KMS-11 (cell line): ENCODE measurements around the gene MAGI2.

Experiments
- H2AFZ ChIP-seq: fragments of 200-600 bp; sonication (generic); 2 replicates; pipeline ENCODE4 v1.6.1; 2016; ENCODE audit warnings: antibody characterized with exemption, mixed run types, low read depth
- H3K27ac ChIP-seq: fragments of 200-600 bp; sonication (generic); 2 replicates; pipeline ENCODE4 v1.6.1; 2016; ENCODE audit warnings: mild to moderate bottlenecking, mixed run types
- H3K27me3 ChIP-seq: fragments of 200-600 bp; sonication (generic); 2 replicates; pipeline ENCODE4 v1.6.1; 2017; ENCODE audit warnings: mild to moderate bottlenecking, low read depth, mixed run types, moderate library complexity; ENCODE audit not compliant: insufficient read depth
- H3K36me3 ChIP-seq: fragments of 200-600 bp; sonication (generic); 2 replicates; pipeline ENCODE4 v1.6.1; 2017; ENCODE audit warnings: mild to moderate bottlenecking, mixed run types; ENCODE audit not compliant: insufficient read depth
- H3K4me1 ChIP-seq: fragments of 200-600 bp; sonication (generic); 2 replicates; pipeline ENCODE4 v1.6.1; 2016; ENCODE audit warnings: mild to moderate bottlenecking, low read depth, mixed run types; ENCODE audit not compliant: poor library complexity, severe bottlenecking
- H3K4me2 ChIP-seq: fragments of 200-600 bp; sonication (generic); 2 replicates; pipeline ENCODE4 v1.7.0; 2016; ENCODE audit warnings: mild to moderate bottlenecking, mixed run types
- H3K4me3 ChIP-seq: fragments of 200-600 bp; sonication (generic); IDR thresholded peaks from 2 replicates; pipeline ENCODE4 v1.6.1; 2017; ENCODE audit warnings: low read depth, low read length, mixed read lengths; ENCODE audit not compliant: insufficient read depth
- H3K79me2 ChIP-seq: fragments of 200-600 bp; sonication (generic); 2 replicates; pipeline ENCODE4 v1.6.1; 2016; ENCODE audit warnings: low read depth, mixed run types; ENCODE audit not compliant: insufficient read depth
- H3K9ac ChIP-seq: fragments of 200-600 bp; sonication (generic); 2 replicates; pipeline ENCODE4 v1.6.1; 2016; ENCODE audit warnings: mild to moderate bottlenecking, mixed run types
- H4K20me1 ChIP-seq: fragments of 200-600 bp; sonication (generic); 2 replicates; pipeline ENCODE4 v1.6.1; 2016; ENCODE audit warnings: mild to moderate bottlenecking, mixed run types; ENCODE audit not compliant: insufficient read depth
- TF ChIP-seq, protein P1 (sequence below): fragments of 200-600 bp; sonication (generic); conservative IDR thresholded peaks from 2 replicates; pipeline ENCODE4 v1.6.1; 2017; ENCODE audit warnings: low read depth, mild to moderate bottlenecking, antibody characterized with exemption, low read length, moderate library complexity, mixed read lengths

Gene MAGI2

DNA sequence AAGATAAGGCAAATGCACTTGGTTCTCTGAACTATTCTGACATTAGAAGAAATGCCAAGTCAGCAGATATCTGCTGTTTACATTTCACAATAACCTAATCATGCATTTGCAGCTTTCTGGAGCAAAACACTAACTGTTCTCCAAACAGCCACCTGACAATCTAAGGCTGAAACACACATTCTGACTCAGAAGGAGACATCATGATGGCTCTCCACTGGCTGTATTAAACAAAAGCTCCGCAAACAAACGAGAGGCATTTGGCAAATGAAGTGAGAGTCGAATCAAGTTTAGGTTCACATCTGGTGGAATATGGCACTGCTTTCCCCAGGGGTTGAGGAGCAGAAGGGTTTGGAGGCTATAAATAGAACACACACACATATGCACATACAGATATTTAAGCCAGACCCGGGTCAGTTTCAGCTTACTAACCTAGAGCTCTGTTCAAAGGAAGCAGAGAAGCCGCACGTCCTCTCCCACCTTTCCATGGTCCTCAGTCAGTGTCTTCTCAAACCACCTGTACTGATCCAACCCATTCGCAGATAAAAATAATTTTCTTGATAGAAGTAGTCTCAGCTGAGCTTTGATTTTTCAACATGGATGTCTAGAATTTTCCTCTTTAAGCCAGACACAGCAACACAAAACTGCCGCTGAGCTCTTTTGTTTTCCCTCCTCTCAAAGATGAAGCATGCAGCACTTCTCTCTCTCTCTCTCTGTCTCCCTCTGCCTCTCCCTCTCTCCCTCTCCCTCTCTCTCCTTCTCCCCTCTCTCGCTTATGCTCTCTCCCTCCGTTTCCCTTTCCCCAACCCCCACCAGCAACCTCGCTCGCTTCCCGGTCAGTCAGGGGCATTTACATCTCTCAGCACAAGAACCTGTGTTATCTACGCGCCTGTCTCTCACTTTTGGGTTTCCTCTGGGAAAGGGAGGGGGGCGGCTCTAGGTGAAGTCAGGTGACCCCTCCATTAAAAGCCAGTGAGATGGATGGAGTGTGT is 682.8 kb downstream of the MAGI2 start:
- no peaks in the 10 kb centered on the region for H4K20me1 ChIP-seq
- no peaks in the 10 kb centered on the region for H3K79me2 ChIP-seq
- H3K4me3 ChIP-seq, result no peak overlapping the region
- H3K27me3 ChIP-seq, result no peaks in the 10 kb centered on the region
- H3K4me2 ChIP-seq, result no peak overlapping the region
- H3K4me1 ChIP-seq, result no peaks in the 10 kb centered on the region
- H3K27ac ChIP-seq, result no peak overlapping the region
- H3K36me3 ChIP-seq, result no peaks in the 10 kb centered on the region
- TF ChIP-seq, protein P1, sequence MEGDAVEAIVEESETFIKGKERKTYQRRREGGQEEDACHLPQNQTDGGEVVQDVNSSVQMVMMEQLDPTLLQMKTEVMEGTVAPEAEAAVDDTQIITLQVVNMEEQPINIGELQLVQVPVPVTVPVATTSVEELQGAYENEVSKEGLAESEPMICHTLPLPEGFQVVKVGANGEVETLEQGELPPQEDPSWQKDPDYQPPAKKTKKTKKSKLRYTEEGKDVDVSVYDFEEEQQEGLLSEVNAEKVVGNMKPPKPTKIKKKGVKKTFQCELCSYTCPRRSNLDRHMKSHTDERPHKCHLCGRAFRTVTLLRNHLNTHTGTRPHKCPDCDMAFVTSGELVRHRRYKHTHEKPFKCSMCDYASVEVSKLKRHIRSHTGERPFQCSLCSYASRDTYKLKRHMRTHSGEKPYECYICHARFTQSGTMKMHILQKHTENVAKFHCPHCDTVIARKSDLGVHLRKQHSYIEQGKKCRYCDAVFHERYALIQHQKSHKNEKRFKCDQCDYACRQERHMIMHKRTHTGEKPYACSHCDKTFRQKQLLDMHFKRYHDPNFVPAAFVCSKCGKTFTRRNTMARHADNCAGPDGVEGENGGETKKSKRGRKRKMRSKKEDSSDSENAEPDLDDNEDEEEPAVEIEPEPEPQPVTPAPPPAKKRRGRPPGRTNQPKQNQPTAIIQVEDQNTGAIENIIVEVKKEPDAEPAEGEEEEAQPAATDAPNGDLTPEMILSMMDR, result no peak
- no peak overlapping the region for H3K9ac ChIP-seq
- H2AFZ ChIP-seq, result no peak overlapping the region

DNA sequence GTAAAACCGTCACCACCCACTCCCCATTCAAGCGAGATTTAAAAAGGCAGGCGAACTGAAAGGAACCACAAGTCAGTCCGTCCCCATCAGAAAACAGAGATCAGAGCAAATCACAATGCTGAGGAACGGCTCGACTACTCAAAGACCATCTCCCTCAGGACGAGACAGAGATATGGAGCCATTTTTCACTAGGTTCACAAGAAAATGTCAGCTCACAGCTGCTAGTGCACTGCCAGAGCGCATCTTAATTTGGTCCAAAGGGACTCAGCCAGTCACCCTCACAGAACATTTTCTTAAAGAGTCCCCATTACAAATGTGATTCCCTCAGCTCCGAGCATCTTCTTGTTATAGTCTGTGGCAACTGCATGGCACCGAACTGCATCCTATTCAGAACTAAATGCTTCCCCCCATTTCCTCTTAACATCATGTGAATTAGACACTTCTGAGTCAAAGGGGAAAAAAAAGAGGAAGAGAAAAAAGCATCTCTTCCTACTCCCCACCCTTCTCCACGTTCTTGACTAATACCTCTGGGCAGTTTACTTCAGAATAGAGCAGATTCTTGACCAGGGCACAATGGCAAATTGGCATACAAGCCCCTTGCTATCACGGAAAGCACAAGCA is 683.9 kb downstream of the MAGI2 start:
- TF ChIP-seq, protein P1, result no peak
- no peak overlapping the region for H3K27ac ChIP-seq

DNA sequence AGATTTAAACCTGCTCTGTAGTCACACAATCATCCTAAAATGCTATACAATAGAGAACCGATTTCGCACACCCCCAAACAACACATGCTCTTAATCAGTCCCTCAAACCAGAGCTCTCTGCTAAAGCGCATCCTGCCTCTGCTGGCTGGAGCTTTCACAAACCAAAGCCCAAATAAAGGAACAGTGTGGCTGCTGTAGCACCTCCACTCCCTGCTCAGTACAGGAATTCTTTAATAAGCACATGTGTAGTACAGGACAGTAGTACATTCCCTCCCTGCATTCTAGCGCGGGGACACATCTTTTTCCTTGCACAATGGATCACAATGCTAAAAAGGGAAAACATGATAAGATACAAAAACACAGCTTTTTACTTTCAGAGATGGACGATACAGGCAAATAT is 684.6 kb downstream of the MAGI2 start:
- TF ChIP-seq, protein P1, result no peak
- Histone ChIP-seq H2AFZ (no peak overlapping the region), H3K4me3 (no peak overlapping the region), H3K36me3 (no peaks in the 10 kb centered on the region), H4K20me1 (no peaks in the 10 kb centered on the region), H3K27me3 (no peaks in the 10 kb centered on the region), H3K79me2 (no peaks in the 10 kb centered on the region), H3K9ac (no peak overlapping the region), H3K4me2 (no peak overlapping the region), H3K27ac (no peak overlapping the region), H3K4me1 (no peaks in the 10 kb centered on the region)

More for the DNA sequence above, 683.9 kb downstream of the MAGI2 start:
- Histone ChIP-seq H3K27me3 (no peaks in the 10 kb centered on the region), H3K4me3 (no peak overlapping the region), H4K20me1 (no peaks in the 10 kb centered on the region), H3K9ac (no peak overlapping the region), H2AFZ (no peak overlapping the region), H3K36me3 (no peaks in the 10 kb centered on the region), H3K4me1 (no peaks in the 10 kb centered on the region), H3K4me2 (no peak overlapping the region), H3K79me2 (no peaks in the 10 kb centered on the region)

DNA sequence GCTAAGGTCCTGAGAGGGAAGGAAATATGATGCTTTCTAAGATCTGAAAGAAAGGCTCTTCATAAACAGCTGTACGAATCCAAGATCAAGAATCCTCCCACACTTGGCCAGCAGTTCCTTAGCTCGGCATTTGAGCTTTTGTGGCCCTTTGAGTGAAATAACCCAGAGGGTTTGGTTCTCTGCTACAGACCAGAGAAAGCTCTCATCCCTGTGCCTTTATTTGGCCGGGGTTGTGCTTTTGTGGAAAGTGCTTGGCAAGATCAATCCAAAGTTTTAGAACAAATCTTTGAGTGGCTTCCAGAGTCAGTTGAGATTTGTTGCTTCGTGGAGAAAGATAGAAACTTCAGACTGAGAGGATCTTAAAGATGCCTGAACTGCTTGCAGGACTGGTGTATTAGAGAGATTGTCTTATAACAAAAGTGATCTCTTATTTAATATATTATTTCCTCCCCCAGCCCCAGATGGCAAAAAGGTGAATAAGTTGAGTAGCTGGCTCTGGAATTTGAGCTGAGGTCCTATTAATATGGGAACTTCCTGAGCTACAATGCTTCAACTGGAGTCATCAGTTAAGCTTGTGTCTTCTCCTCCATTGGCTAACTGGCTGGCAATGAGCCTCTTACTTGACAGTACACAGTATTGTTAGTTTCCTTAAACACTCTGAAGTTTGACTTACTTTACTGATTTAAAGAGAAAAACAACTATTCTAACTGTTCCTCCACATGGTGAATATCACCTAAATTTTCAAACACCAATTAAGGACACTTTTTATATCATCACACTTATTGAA is 687.3 kb downstream of the MAGI2 start:
- no peak overlapping the region for H3K9ac ChIP-seq
- no peaks in the 10 kb centered on the region for H3K79me2 ChIP-seq
- H3K4me2 ChIP-seq, result no peak overlapping the region
- no peaks in the 10 kb centered on the region for H3K4me1 ChIP-seq
- no peaks in the 10 kb centered on the region for H4K20me1 ChIP-seq
- no peak overlapping the region for H3K4me3 ChIP-seq
- TF ChIP-seq, protein P1, result no peak
- no peaks in the 10 kb centered on the region for H3K27me3 ChIP-seq
- H2AFZ ChIP-seq, result no peak overlapping the region
- no peak overlapping the region for H3K27ac ChIP-seq
- no peaks in the 10 kb centered on the region for H3K36me3 ChIP-seq
